GM12891 (cell line): ENCODE results near the gene MPDU1.

Source experiments
- PAX5 ChIP-seq: IDR thresholded peaks from 2 replicates; pipeline ENCODE4 v1.6.1; 2011; ENCODE audit warnings: low read length, moderate library complexity, mild to moderate bottlenecking; ENCODE audit not compliant: insufficient read depth, severe bottlenecking
- POLR2A ChIP-seq: IDR thresholded peaks from 2 replicates; pipeline ENCODE4 v1.6.1; 2011; ENCODE audit warnings: low read depth, low read length, control low read depth
- POLR2AphosphoS5 ChIP-seq: IDR thresholded peaks from 2 replicates; pipeline ENCODE4 v1.6.1; 2011; ENCODE audit warnings: low read depth, low read length, control low read depth
- SPI1 ChIP-seq: IDR thresholded peaks from 2 replicates; pipeline ENCODE4 v1.6.1; 2011; ENCODE audit warnings: low read depth, low read length, control low read depth
- TAF1 ChIP-seq: IDR thresholded peaks from 2 replicates; pipeline ENCODE4 v1.6.1; 2011; ENCODE audit warnings: low read depth, low read length, control low read depth

GRCh38 chr17:7553356-7553755 lies 30.3 kb upstream of the MPDU1 start:
- TF ChIP-seq POLR2AphosphoS5 (no peak), TAF1 (no peak), POLR2A (no peak), SPI1 (no peak), PAX5 (no peak)
